GM12892 (cell line): ENCODE measurements around the gene HBG2.
"Not testable (repeated sequence)": the region's sequence is repeated elsewhere in the genome, so short reads cannot be mapped to it uniquely, and the experiment has no call there.

Experiments
- POLR2A ChIP-seq: IDR thresholded peaks from 2 replicates; pipeline ENCODE4 v1.6.1; 2011; ENCODE audit warnings: low read depth, low read length, control low read depth
- POLR2AphosphoS5 ChIP-seq: IDR thresholded peaks from 2 replicates; pipeline ENCODE4 v1.6.1; 2011; ENCODE audit warnings: low read depth, low read length, control low read depth
- TAF1 ChIP-seq: IDR thresholded peaks from 2 replicates; pipeline ENCODE4 v1.6.1; 2011; ENCODE audit warnings: low read depth, mild to moderate bottlenecking, control low read depth, low read length, borderline replicate concordance

- not testable (repeated sequence) for TF ChIP-seq POLR2A, TAF1, POLR2AphosphoS5
These were observed 6.1 kb downstream of the HBG2 start for GRCh38 chr11:5248498-5248897.
